Ovary (tissue), 9 donors: ENCODE results near the gene ZNF266. TPM values are rescaled to one million over a fixed set of nuclear protein-coding genes. Genes with fewer than 3 reads are reported as not detected.

Experiments used
- DNase-seq, 5 donors: peaks; one replicate each; pipeline ENCODE4 v3.0.0-alpha.2; 2019 to 2020
- H3K27ac ChIP-seq, 2 donors: fragments of 200-600 bp; one replicate each; pipeline versions ENCODE4 v1.5.1 to v1.8.0; 2019 to 2022
- H3K27me3 ChIP-seq: fragments of 200-600 bp; one replicate; pipeline ENCODE4 v1.8.0; 2022
- H3K36me3 ChIP-seq: fragments of 200-600 bp; sonication (generic); one replicate; pipeline ENCODE4 v1.5.1; 2019
- H3K4me1 ChIP-seq: one replicate; pipeline ENCODE4 v1.8.1; 2013; ENCODE audit warnings: mild to moderate bottlenecking, moderate library complexity; ENCODE audit not compliant: insufficient read depth
- H3K4me3 ChIP-seq: fragments of 200-600 bp; sonication (generic); one replicate; pipeline ENCODE4 v1.5.1; 2017
- H3K9me3 ChIP-seq, 2 donors: fragments of 200-600 bp in 1 of 2; sonication (generic) in 1 of 2; one replicate each; pipeline versions ENCODE4 v1.5.1 to v1.8.1; 2013 to 2019; ENCODE audit warnings: mild to moderate bottlenecking in 1 of 2, moderate library complexity in 1 of 2
- EP300 ChIP-seq: sonication (generic); formaldehyde crosslinking; IDR thresholded peaks from one replicate; pipeline ENCODE4 v1.6.1; 2017; ENCODE audit warnings: antibody characterized with exemption
- POLR2A ChIP-seq: fragments of 450-650 bp; IDR thresholded peaks from one replicate; pipeline ENCODE4 v1.6.1; 2017; ENCODE audit warnings: antibody characterized with exemption, mild to moderate bottlenecking, moderate library complexity
- WGBS, 3 donors: extraction: QIAGEN DNeasy Blood & Tissue Kit in 1 of 3; methylation state at CpG; one replicate each; pipeline versions ENCODE4 v1.1.5 to v1.1.7; 2013 to 2017; 5-methylcytosine and 5-hydroxymethylcytosine counted together
- intact Hi-C, 4 donors: fragments of 100-400 bp; cut with DNase I; formaldehyde crosslinking; loops; one replicate each; pipeline versions ENCODE4 v1.11.0 to v1.15.1; 2022 to 2023
- polyA plus RNA-seq, 2 donors: library from polyadenylated mRNA; stranded (reverse); fragments of 200-250 nt in 1 of 2; fragments of 350-450 nt in 1 of 2; fragmentation: Illumina TruSeq in 1 of 2; extraction: RNeasy Lipid Tissue Mini Kit (QIAGEN cat#74804) in 1 of 2; gene quantifications; one replicate each; pipeline ENCODE4 v1.2.3, GENCODE V29; 2013 to 2014
- total RNA-seq, 7 donors: library from RNA; depleted of rRNA in 2 of 7; stranded (reverse); fragments of >200 nt in 2 of 7; fragmentation: NEBNext Ultra II Directional in 3 of 7; extraction: Animal tissue kit (Norgen Biotek cat#: 25700) in 3 of 7; gene quantifications; one replicate each; pipeline versions ENCODE4 v1.1.0 to v1.2.4, GENCODE V29; 2016 to 2023
- TF ChIP-seq, protein P1 (sequence below), 3 donors: fragments of 450-650 bp in 2 of 3; fragments of 200-600 bp in 1 of 3; IDR thresholded peaks; one replicate each; pipeline versions ENCODE4 v1.5.1 to v1.8.0; 2016 to 2022; ENCODE audit warnings: antibody characterized with exemption in 3 of 3, mild to moderate bottlenecking in 1 of 3
- donor health status: DM: no; HTN: no; CAD: no; lungs with moderate emphysema.
- donor health status: DM: no; HTN: no; CAD: no.
- donor health status: Bipolar disorder and iron deficiency.
- donor health status: DM: yes; HTN: yes; CAD: no.
- donor health status: DM: no; HTN: no; CAD: no.
- donor health status: DM: yes; HTN: yes; CAD: no.

The ZNF266 gene
- total and polyA plus RNA-seq, 9 donors, result 15.5 to 27.6 (median 23.0) TPM

DNA sequence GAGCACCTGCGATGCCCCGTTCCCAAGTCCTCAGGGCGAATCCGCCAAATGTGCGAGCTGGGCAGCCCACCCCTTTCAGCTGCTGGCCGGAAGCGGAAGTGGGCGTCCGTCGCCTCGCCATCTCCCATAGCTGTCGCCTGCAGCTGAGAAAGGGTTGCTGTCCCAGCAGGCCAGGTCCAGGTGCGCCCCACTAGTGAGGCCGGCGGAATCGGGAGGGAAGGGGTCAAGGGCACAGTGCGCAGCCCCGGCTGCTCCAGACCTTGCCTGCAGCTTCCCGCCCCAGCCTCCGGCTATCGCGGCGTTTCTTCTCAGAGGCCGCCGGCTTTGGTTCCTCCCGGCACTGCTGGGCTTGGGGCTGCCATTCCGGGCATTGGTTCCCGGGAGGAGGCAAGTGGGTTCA is 72.5 kb downstream of the ZNF266 start, which contains the start of gene ZNF177:
TSS of gene ZNF177 (plus strand) at position 109 of the 400 bp plus-strand sequence. CDS start 15,299 bp downstream, outside the sequence.
- intact Hi-C loops, result no loop called here
- WGBS, 3 donors, result 2 to 3% (median 2%) methylated on average over 28 of the region's 28 CpGs
- no peaks in the 10 kb centered on the region for H3K36me3 ChIP-seq
- TF ChIP-seq POLR2A (no peak), EP300 (no peak)
- TF ChIP-seq, protein P1, sequence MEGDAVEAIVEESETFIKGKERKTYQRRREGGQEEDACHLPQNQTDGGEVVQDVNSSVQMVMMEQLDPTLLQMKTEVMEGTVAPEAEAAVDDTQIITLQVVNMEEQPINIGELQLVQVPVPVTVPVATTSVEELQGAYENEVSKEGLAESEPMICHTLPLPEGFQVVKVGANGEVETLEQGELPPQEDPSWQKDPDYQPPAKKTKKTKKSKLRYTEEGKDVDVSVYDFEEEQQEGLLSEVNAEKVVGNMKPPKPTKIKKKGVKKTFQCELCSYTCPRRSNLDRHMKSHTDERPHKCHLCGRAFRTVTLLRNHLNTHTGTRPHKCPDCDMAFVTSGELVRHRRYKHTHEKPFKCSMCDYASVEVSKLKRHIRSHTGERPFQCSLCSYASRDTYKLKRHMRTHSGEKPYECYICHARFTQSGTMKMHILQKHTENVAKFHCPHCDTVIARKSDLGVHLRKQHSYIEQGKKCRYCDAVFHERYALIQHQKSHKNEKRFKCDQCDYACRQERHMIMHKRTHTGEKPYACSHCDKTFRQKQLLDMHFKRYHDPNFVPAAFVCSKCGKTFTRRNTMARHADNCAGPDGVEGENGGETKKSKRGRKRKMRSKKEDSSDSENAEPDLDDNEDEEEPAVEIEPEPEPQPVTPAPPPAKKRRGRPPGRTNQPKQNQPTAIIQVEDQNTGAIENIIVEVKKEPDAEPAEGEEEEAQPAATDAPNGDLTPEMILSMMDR (IDR thresholded peaks at IDR 0.05), result no peak
- H3K4me1 ChIP-seq, result no peaks in the 10 kb centered on the region
- H3K9me3 ChIP-seq, result peaks cover 5 to 34% of the 10 kb centered on the region in 2 donors
- no peak within 1 kb of the TSS for H3K4me3 ChIP-seq
- no peak for DNase-seq
- H3K27ac ChIP-seq, result no peak within 1 kb of the TSS
- H3K27me3 ChIP-seq, result no peaks in the 10 kb centered on the region

Other genes with a start within 250 kb of the ZNF266 start
- not detected for gene OR7D4, start 216.0 kb downstream of the ZNF266 start, total RNA-seq
- gene OR7D4, start 216.0 kb downstream of the ZNF266 start, polyA plus RNA-seq, result not detected
- not detected for gene OR7E24, start 184.6 kb downstream of the ZNF266 start, total RNA-seq
- gene OR7E24, start 184.6 kb downstream of the ZNF266 start, polyA plus RNA-seq, result not detected
- 10 to 100 TPM in 6 of 7 donors, 1 to 10 TPM in 1; 9.2 to 31.2 (median 14.2) TPM for gene ZNF699, start 125.7 kb downstream of the ZNF266 start, total RNA-seq
- gene ZNF699, start 125.7 kb downstream of the ZNF266 start, polyA plus RNA-seq, result 1 to 10 TPM; 3.6 to 6.1 TPM
- 10 to 100 TPM; 22.7 to 45.3 (median 28.1) TPM for gene ZNF559, start 111.4 kb downstream of the ZNF266 start, total RNA-seq
- gene ZNF559, start 111.4 kb downstream of the ZNF266 start, polyA plus RNA-seq, result 10 to 100 TPM; 24.5 to 25.0 TPM
- 1 to 10 TPM; 3.0 to 7.1 (median 5.7) TPM for gene ZNF177, start 72.6 kb downstream of the ZNF266 start, total RNA-seq
- 1 to 10 TPM; 4.8 to 7.8 TPM for gene ZNF177, start 72.6 kb downstream of the ZNF266 start, polyA plus RNA-seq
- under 1 TPM in 4 of 7 donors, not detected in 3; 0.10 to 0.38 (median 0.24) TPM for gene ZNF560, start 63.0 kb upstream of the ZNF266 start, total RNA-seq
- under 1 TPM; 0.07 to 0.32 TPM for gene ZNF560, start 63.0 kb upstream of the ZNF266 start, polyA plus RNA-seq
- gene ZNF426, start 103.1 kb upstream of the ZNF266 start, total RNA-seq, result 10 to 100 TPM; 12.9 to 35.1 (median 29.3) TPM
- gene ZNF426, start 103.1 kb upstream of the ZNF266 start, polyA plus RNA-seq, result 10 to 100 TPM in 1 of 2 donors, 1 to 10 TPM in 1; 7.7 to 16.9 TPM
- gene ZNF121, start 148.9 kb upstream of the ZNF266 start, total RNA-seq, result 10 to 100 TPM; 19.6 to 49.0 (median 33.2) TPM
- 1 to 10 TPM; 4.2 to 5.8 TPM for gene ZNF121, start 148.9 kb upstream of the ZNF266 start, polyA plus RNA-seq
- gene ZNF561, start 185.7 kb upstream of the ZNF266 start, total RNA-seq, result 10 to 100 TPM; 30.9 to 48.3 (median 39.5) TPM
- 10 to 100 TPM; 27.1 to 38.5 TPM for gene ZNF561, start 185.7 kb upstream of the ZNF266 start, polyA plus RNA-seq
- 10 to 100 TPM; 26.0 to 54.6 (median 36.2) TPM for gene ZNF562, start 239.5 kb upstream of the ZNF266 start, total RNA-seq
- 10 to 100 TPM in 1 of 2 donors, 1 to 10 TPM in 1; 8.1 to 12.2 TPM for gene ZNF562, start 239.5 kb upstream of the ZNF266 start, polyA plus RNA-seq